Fibroblast of pulmonary artery (primary cell): ENCODE measurements around the gene VIM.

ENCODE experiments used
- DNase-seq: peaks from one replicate; pipeline ENCODE4 v3.0.0-alpha.2; 2010; ENCODE audit warnings: low read depth
- H3K4me3 ChIP-seq: replicated peaks from 2 replicates; pipeline ENCODE4 v1.5.1; 2011; ENCODE audit warnings: low read depth, mild to moderate bottlenecking, control low read depth, low read length, moderate library complexity
- TF ChIP-seq, protein P1 (sequence below): IDR thresholded peaks from 2 replicates; pipeline ENCODE4 v1.5.1; 2011; ENCODE audit warnings: mild to moderate bottlenecking, control low read depth, low read length, inconsistent platforms; ENCODE audit errors: missing control alignments

VIM gene

DNA sequence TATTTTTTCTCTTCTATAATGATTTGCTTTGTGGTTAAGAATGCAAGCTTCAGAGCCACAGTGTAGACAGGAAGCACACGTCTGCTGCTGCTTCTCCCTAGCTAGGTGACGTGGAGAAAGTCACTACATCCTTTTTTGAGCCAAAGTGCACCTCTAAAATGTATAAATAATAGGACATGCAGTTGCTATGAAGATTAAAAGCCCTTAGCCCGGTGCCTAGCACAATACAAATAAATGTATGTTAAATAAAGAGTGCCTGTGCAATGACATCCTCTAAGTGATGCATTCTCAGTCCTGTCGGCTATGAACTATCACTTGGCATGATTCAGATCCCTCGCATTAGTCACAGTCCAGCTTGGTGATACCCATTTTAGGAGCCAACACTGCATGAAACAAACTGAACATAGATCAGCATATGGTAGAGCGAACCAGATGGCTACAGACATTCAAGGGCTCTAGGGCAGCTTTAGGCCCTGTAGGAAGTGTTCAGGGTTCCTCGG, 21.8 kb upstream of the VIM start:
- TF ChIP-seq, protein P1, sequence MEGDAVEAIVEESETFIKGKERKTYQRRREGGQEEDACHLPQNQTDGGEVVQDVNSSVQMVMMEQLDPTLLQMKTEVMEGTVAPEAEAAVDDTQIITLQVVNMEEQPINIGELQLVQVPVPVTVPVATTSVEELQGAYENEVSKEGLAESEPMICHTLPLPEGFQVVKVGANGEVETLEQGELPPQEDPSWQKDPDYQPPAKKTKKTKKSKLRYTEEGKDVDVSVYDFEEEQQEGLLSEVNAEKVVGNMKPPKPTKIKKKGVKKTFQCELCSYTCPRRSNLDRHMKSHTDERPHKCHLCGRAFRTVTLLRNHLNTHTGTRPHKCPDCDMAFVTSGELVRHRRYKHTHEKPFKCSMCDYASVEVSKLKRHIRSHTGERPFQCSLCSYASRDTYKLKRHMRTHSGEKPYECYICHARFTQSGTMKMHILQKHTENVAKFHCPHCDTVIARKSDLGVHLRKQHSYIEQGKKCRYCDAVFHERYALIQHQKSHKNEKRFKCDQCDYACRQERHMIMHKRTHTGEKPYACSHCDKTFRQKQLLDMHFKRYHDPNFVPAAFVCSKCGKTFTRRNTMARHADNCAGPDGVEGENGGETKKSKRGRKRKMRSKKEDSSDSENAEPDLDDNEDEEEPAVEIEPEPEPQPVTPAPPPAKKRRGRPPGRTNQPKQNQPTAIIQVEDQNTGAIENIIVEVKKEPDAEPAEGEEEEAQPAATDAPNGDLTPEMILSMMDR, result no peak
- peak; percentile 67 for DNase-seq
- H3K4me3 ChIP-seq, result no peak overlapping the region

DNA sequence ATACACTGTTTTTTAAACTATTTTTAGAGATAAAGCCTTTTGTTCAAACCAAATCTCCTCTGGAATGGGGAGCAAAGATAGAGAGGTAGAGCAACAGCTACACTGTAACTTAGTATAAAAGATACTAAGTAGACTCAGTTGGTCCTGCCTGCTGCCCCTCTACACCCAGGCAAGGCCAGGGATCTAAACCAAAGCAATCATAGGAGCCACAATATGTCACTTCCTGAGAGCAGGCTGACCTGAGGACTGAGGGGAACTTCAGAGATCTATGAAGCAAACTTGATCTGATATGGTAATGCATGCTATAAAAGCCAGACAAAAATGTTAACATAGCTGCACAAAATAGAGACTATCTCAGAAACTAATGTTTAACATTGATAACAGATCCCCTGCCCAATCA, 19.6 kb upstream of the VIM start:
- H3K4me3 ChIP-seq, result no peak overlapping the region
- no peak for DNase-seq
- TF ChIP-seq, protein P1, result no peak

DNA sequence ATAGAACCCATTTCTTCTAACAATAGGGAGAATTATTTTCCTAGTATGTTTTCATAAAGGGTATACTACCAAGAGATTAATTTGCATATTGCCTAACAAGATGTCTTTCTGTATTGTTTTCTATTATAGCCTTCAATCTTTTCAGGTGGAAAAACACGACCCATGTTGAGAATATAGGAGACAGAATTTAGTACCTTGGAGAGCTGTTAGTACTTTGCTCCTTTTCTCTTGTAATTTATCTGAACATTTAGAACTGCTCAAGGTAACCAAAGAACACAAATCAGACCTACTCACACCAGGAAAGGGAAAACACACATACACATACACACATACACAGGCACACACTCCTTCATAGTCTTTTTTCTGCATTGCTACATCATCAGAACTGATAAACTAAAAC, 18.7 kb upstream of the VIM start:
- TF ChIP-seq, protein P1, result no peak
- no peak for DNase-seq
- H3K4me3 ChIP-seq, result no peak overlapping the region

DNA sequence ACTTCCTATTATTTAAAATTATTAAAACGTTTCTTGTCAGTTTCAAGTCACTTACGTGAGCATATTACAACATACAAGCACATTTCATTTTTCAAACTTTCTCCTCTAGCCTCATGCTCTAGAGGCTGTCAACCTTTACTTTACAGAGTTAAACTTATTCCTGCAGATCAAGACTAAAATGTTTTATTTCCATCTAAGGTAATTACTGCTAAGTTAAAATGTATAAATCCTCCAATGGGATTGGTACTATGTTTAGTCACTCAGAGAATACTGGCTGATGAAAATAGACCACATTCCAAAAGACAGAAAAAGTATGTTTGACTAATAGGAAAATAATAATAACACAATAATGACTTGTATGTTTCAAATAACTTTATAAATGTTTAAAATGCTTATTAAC, 18.2 kb upstream of the VIM start:
- TF ChIP-seq, protein P1, result no peak
- no peak overlapping the region for H3K4me3 ChIP-seq
- peak; percentile 35 for DNase-seq

DNA sequence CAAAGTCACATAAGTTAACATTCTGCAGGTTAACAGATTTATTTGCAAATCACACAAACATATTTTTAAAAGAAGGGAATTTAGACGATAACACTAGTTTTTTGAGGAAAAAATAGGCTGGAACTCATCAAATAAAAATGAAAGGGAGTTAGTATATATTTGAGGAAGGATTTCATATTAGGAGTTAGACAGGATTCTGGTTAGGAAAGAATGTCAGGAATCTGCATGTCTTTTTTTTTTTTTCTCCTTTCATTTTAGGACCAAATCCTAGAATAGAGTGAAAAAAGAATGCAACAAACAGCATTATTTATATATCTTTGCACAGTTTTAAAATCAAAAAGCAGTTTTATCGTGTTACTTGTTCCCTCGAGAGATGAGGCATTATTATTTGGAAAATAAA, 17.7 kb upstream of the VIM start:
- no peak overlapping the region for H3K4me3 ChIP-seq
- peak; percentile 59 for DNase-seq
- TF ChIP-seq, protein P1, result no peak

DNA sequence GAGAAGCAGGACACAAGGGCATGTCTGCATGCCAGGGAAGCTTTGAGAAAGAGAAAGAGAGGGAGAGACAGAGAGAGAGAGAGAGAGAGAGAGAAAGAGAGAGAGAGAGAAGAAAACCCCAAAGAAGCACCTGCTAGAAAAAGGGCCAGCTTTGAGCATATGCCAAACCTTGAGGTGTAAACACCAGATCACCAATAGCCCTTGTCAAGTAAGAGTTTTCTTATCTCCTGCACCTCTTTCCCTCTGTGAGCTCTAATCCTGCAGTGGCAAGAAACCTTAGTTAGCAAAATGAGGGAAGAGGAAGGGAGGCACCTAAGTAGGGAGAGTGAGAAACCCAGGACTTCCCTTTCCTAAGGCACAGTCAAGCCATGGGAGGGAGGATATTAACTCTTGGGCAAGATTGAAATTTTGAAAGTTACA, 15.2 kb upstream of the VIM start:
- TF ChIP-seq, protein P1, result no peak
- H3K4me3 ChIP-seq, result no peak overlapping the region
- no peak for DNase-seq

DNA sequence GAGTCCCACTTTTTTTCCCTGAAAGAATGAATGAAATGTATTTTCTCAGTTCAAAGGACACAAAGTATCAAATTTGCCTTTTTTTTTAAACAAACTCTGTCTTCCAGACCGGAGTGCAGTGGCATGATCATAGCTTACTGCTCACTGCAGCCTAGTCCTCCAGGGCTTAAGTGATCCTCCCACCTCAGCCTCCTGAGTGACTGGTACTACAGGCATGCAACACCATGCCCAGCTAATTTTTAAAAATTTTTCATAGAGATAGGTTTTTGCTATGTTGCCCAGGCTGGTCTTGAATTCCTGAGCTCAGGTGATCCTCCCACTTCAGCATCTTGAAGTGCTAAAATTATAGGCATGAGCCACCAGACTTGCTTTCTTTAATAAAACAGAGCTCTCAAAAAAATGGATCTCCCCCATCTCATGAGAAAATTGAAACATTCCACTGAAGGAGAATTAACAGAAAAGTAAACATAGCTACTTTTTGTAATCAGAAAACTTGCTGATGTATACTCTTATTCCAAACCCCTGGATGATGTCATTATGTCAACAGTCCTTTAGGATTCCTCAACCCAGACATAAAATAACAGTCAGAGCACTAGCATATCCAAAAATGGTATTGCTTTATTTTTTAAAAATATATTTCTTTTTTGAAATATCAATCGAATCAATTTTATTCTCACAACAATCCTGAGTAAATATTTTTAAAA, 14.2 kb upstream of the VIM start:
- peak; percentile 46 for DNase-seq
- no peak overlapping the region for H3K4me3 ChIP-seq
- TF ChIP-seq, protein P1, result no peak
